MM.1S (cell line): Measurements from ENCODE around the gene DPP8.

Source experiments
- DNase-seq: peaks from one replicate; pipeline ENCODE4 v3.0.0-alpha.2; 2015
- H2AFZ ChIP-seq: fragments of 300-600 bp; sonication (generic); 2 replicates; pipeline ENCODE4 v1.6.0; 2016; ENCODE audit warnings: antibody characterized with exemption, low read length
- H3F3A ChIP-seq: fragments of 300-600 bp; sonication (generic); 2 replicates; pipeline ENCODE4 v1.6.1; 2016; ENCODE audit warnings: mild to moderate bottlenecking, antibody characterized with exemption, low read length, moderate library complexity, mixed read lengths; ENCODE audit not compliant: insufficient read depth
- H3K27ac ChIP-seq: fragments of 300-600 bp; sonication (generic); 2 replicates; pipeline ENCODE4 v1.5.1; 2016; ENCODE audit warnings: mild to moderate bottlenecking, low read length
- H3K27me3 ChIP-seq: fragments of 300-600 bp; sonication (generic); replicated peaks from 2 replicates; pipeline ENCODE4 v1.6.0; 2016; ENCODE audit warnings: low read length; ENCODE audit not compliant: insufficient read depth
- H3K36me3 ChIP-seq: fragments of 300-600 bp; sonication (generic); replicated peaks from 2 replicates; pipeline ENCODE4 v1.6.1; 2016; ENCODE audit warnings: mild to moderate bottlenecking, low read length, mixed read lengths; ENCODE audit not compliant: insufficient read depth
- H3K4me1 ChIP-seq: fragments of 300-600 bp; sonication (generic); 2 replicates; pipeline ENCODE4 v1.6.1; 2016; ENCODE audit warnings: low read length, mixed read lengths
- H3K4me2 ChIP-seq: fragments of 300-600 bp; sonication (generic); 2 replicates; pipeline ENCODE4 v1.6.0; 2016; ENCODE audit warnings: low read depth, low read length
- H3K4me3 ChIP-seq: fragments of 300-600 bp; sonication (generic); 2 replicates; pipeline ENCODE4 v1.5.1; 2016; ENCODE audit warnings: low read length, mixed read lengths
- H3K79me2 ChIP-seq: fragments of 300-600 bp; sonication (generic); 2 replicates; pipeline ENCODE4 v1.6.1; 2016; ENCODE audit warnings: mixed run types, low read length, mixed read lengths
- H3K9ac ChIP-seq: fragments of 300-600 bp; sonication (generic); 2 replicates; pipeline ENCODE4 v1.6.1; 2016; ENCODE audit warnings: low read length, mixed read lengths
- H3K9me2 ChIP-seq: fragments of 300-600 bp; sonication (generic); replicated peaks from 2 replicates; pipeline ENCODE4 v1.6.1; 2016; ENCODE audit warnings: mild to moderate bottlenecking, low read length, mixed read lengths; ENCODE audit not compliant: insufficient read depth
- H3K9me3 ChIP-seq: fragments of 300-600 bp; sonication (generic); replicated peaks from 2 replicates; pipeline ENCODE4 v1.6.1; 2016; ENCODE audit warnings: mild to moderate bottlenecking, low read length, mixed read lengths; ENCODE audit not compliant: insufficient read depth
- H4K20me1 ChIP-seq: fragments of 300-600 bp; sonication (generic); 2 replicates; pipeline ENCODE4 v1.6.1; 2016; ENCODE audit warnings: mild to moderate bottlenecking, low read length, moderate library complexity, mixed read lengths; ENCODE audit not compliant: insufficient read depth
- EZH2 ChIP-seq: fragments of 300-600 bp; sonication (generic); optimal IDR thresholded peaks from 2 replicates; pipeline ENCODE3; 2017; ENCODE audit warnings: low read depth, mild to moderate bottlenecking, antibody characterized with exemption, low read length, mixed read lengths
- EZH2phosphoT487 ChIP-seq: fragments of 300-600 bp; sonication (generic); IDR thresholded peaks from 2 replicates; pipeline ENCODE4 v1.6.1; 2018; ENCODE audit warnings: antibody characterized with exemption, low read length
- TF ChIP-seq, protein P1 (sequence below): fragments of 300-600 bp; sonication (generic); IDR thresholded peaks from 2 replicates; pipeline ENCODE4 v1.5.1; 2016; ENCODE audit warnings: antibody characterized with exemption, low read length, mixed read lengths

Gene DPP8

GRCh38 chr15:65394936-65395335 lies 122.6 kb downstream of the DPP8 start:
- H3K4me2 ChIP-seq: no peak overlapping the region
- H3K9me2 ChIP-seq: no peaks in the 10 kb centered on the region
- TF ChIP-seq, protein P1, sequence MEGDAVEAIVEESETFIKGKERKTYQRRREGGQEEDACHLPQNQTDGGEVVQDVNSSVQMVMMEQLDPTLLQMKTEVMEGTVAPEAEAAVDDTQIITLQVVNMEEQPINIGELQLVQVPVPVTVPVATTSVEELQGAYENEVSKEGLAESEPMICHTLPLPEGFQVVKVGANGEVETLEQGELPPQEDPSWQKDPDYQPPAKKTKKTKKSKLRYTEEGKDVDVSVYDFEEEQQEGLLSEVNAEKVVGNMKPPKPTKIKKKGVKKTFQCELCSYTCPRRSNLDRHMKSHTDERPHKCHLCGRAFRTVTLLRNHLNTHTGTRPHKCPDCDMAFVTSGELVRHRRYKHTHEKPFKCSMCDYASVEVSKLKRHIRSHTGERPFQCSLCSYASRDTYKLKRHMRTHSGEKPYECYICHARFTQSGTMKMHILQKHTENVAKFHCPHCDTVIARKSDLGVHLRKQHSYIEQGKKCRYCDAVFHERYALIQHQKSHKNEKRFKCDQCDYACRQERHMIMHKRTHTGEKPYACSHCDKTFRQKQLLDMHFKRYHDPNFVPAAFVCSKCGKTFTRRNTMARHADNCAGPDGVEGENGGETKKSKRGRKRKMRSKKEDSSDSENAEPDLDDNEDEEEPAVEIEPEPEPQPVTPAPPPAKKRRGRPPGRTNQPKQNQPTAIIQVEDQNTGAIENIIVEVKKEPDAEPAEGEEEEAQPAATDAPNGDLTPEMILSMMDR: no peak
- TF ChIP-seq EZH2: no peak
- TF ChIP-seq EZH2phosphoT487: no peak
- H3F3A ChIP-seq: no peaks in the 10 kb centered on the region
- no peak overlapping the region for H3K9ac ChIP-seq
- no peaks in the 10 kb centered on the region for H3K9me3 ChIP-seq
- no peaks in the 10 kb centered on the region for H3K4me1 ChIP-seq
- H3K4me3 ChIP-seq: no peak overlapping the region
- peaks cover 75% of the 10 kb centered on the region for H3K27me3 ChIP-seq
- no peak for DNase-seq
- H4K20me1 ChIP-seq: no peaks in the 10 kb centered on the region
- H3K27ac ChIP-seq: no peak overlapping the region
- no peaks in the 10 kb centered on the region for H3K36me3 ChIP-seq
- no peak overlapping the region for H2AFZ ChIP-seq
- H3K79me2 ChIP-seq: no peaks in the 10 kb centered on the region

DNA sequence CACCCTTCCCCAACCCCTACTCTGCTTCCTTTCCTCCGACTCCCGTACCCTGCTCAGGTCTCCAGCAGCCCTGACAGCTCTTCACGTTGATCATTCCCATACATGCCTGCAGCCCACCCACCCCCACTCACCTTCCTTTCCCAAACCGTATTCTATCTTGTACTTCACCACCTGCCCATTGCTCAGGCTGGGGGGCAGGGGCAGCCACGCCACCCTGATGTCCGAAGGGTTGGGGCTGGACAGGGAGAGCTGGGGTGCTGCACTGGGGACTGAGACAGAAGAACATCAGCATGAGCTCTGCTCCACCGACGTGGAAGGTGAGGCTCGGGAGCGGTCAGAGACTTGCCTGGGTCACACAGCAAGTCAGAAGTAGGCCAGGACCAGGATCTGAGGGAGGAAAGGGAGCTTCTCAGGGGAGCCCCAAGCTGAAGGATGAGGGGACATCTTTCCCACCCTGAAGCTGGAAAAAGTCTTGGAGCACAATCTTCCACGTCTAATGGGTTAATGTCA lies 123.2 kb downstream of the DPP8 start:
- DNase-seq: no peak
- H2AFZ ChIP-seq: no peak overlapping the region
- H3K4me1 ChIP-seq: no peaks in the 10 kb centered on the region
- no peaks in the 10 kb centered on the region for H3K9me3 ChIP-seq
- H3K27me3 ChIP-seq: peaks cover 78% of the 10 kb centered on the region
- no peaks in the 10 kb centered on the region for H3F3A ChIP-seq
- H3K79me2 ChIP-seq: no peaks in the 10 kb centered on the region
- H3K9ac ChIP-seq: no peak overlapping the region
- H3K36me3 ChIP-seq: no peaks in the 10 kb centered on the region
- H4K20me1 ChIP-seq: no peaks in the 10 kb centered on the region
- H3K4me2 ChIP-seq: no peak overlapping the region
- no peak overlapping the region for H3K4me3 ChIP-seq
- no peak for TF ChIP-seq EZH2
- TF ChIP-seq, protein P1: no peak
- no peak for TF ChIP-seq EZH2phosphoT487
- H3K9me2 ChIP-seq: no peaks in the 10 kb centered on the region
- H3K27ac ChIP-seq: no peak overlapping the region

- Histone ChIP-seq H3K4me1 (no peaks in the 10 kb centered on the region), H3K36me3 (no peaks in the 10 kb centered on the region), H2AFZ (no peak overlapping the region), H4K20me1 (no peaks in the 10 kb centered on the region), H3K4me3 (no peak overlapping the region), H3K9me3 (no peaks in the 10 kb centered on the region), H3K4me2 (no peak overlapping the region), H3K79me2 (no peaks in the 10 kb centered on the region), H3K9ac (no peak overlapping the region), H3K27me3 (peaks cover 86% of the 10 kb centered on the region), H3K27ac (no peak overlapping the region), H3K9me2 (no peaks in the 10 kb centered on the region), H3F3A (no peaks in the 10 kb centered on the region)
- TF ChIP-seq EZH2phosphoT487 (no peak), EZH2 (no peak)
- TF ChIP-seq, protein P1: no peak
- DNase-seq: no peak
Observed at GRCh38 chr15:65393557-65393956, 123.9 kb downstream of the DPP8 start.
